HG02759 (cell line): ENCODE results near the gene EEF2K.
A peak's percentile ranks its signal among the peaks of the same experiment; 100 is the strongest.
"Not testable (repeated sequence)": the region's sequence is repeated elsewhere in the genome, so short reads cannot be mapped to it uniquely, and the experiment has no call there.

Experiments used
- ATAC-seq: cut with Tn5 transposase; IDR thresholded peaks from one replicate; pipeline ENCODE4 v1.9.1; 2021; ENCODE audit warnings: mild to moderate bottlenecking, moderate library complexity; ENCODE audit not compliant: unreplicated experiment

EEF2K gene

GRCh38 chr16:22292320-22292719 lies 86.2 kb downstream of the EEF2K start:
- ATAC-seq = no peak

- no peak for ATAC-seq
These were observed 87.3 kb downstream of the EEF2K start for GRCh38 chr16:22293137-22294106.

GRCh38 chr16:22296225-22297113 lies 90.4 kb downstream of the EEF2K start:
- no peak for ATAC-seq

GRCh38 chr16:22297114-22297870 lies 91.2 kb downstream of the EEF2K start, which contains the start of gene POLR3E:
Gene POLR3E, plus strand, starts transcription at chr16:22297409. Its CDS starts 5,560 bp downstream, at chr16:22302969.
- ATAC-seq = peak; percentile 90

GRCh38 chr16:22297871-22298733 lies 92.0 kb downstream of the EEF2K start:
- ATAC-seq = peak; percentile 32

- no peak for ATAC-seq
These were observed 93.0 kb downstream of the EEF2K start for GRCh38 chr16:22299036-22299435.

GRCh38 chr16:22300427-22301071 lies 94.5 kb downstream of the EEF2K start:
- ATAC-seq = no peak

- not testable (repeated sequence) for ATAC-seq
These were observed 95.3 kb downstream of the EEF2K start for GRCh38 chr16:22301423-22301822.

- no peak for ATAC-seq
These were observed 96.8 kb downstream of the EEF2K start for GRCh38 chr16:22302776-22303363.

- ATAC-seq = no peak
These were observed 98.3 kb downstream of the EEF2K start for GRCh38 chr16:22304411-22304810.

- ATAC-seq = no peak
These were observed 100.7 kb downstream of the EEF2K start for GRCh38 chr16:22306788-22307187.

- ATAC-seq = no peak
These were observed 101.8 kb downstream of the EEF2K start for GRCh38 chr16:22307838-22308237.

GRCh38 chr16:22308824-22309520 lies 102.9 kb downstream of the EEF2K start:
- no peak for ATAC-seq

GRCh38 chr16:22311520-22311919 lies 105.4 kb downstream of the EEF2K start:
- ATAC-seq = no peak

GRCh38 chr16:22312897-22313781 lies 107.1 kb downstream of the EEF2K start:
- no peak for ATAC-seq

GRCh38 chr16:22313876-22314470 lies 107.9 kb downstream of the EEF2K start:
- no peak for ATAC-seq
